H54 (cell line): ENCODE results near the gene WDR26.
A peak's percentile ranks its signal among the peaks of the same experiment; 100 is the strongest.
"Not testable (repeated sequence)": the region's sequence is repeated elsewhere in the genome, so short reads cannot be mapped to it uniquely, and the experiment has no call there.

Experiments used
- DNase-seq: peaks from one replicate; pipeline ENCODE4 v3.0.0; 2011; ENCODE audit warnings: low spot score, mixed read lengths; ENCODE audit not compliant: insufficient read length
- FAIRE-seq: peaks from 3 replicates; lab custom pipeline; 2011; peaks lifted over from hg19 to GRCh38; lab: Jason Lieb, UNC
- POLR2A ChIP-seq: IDR thresholded peaks from 2 replicates; pipeline ENCODE4 v1.6.1; 2011; ENCODE audit warnings: low read depth, mild to moderate bottlenecking, low read length

WDR26 gene

GRCh38 chr1:224434691-224435317 lies at the start of gene WDR26:
TSS of gene WDR26 (minus strand) at chr1:224434797.
- peak; percentile 85 for TF ChIP-seq POLR2A
- DNase-seq (peak; percentile 77), FAIRE-seq (no peak)

- not testable (repeated sequence) for FAIRE-seq, DNase-seq
Observed at GRCh38 chr1:224483206-224483605, 48.6 kb upstream of the WDR26 start.

GRCh38 chr1:224482619-224483018 lies 48.0 kb upstream of the WDR26 start:
- no peak for TF ChIP-seq POLR2A
- DNase-seq = no peak
- no peak for FAIRE-seq

- TF ChIP-seq POLR2A = no peak
- FAIRE-seq = no peak
- DNase-seq = no peak
Observed at GRCh38 chr1:224481601-224482000, 47.0 kb upstream of the WDR26 start.

- DNase-seq, FAIRE-seq: not testable (repeated sequence)
Observed at GRCh38 chr1:224480888-224481459, 46.4 kb upstream of the WDR26 start.

GRCh38 chr1:224480200-224480599 lies 45.6 kb upstream of the WDR26 start:
- DNase-seq, FAIRE-seq: not testable (repeated sequence)

GRCh38 chr1:224472806-224473205 lies 38.2 kb upstream of the WDR26 start:
- TF ChIP-seq POLR2A = no peak
- no peak for FAIRE-seq
- no peak for DNase-seq

GRCh38 chr1:224466154-224466553 lies 31.6 kb upstream of the WDR26 start:
- TF ChIP-seq POLR2A = no peak
- DNase-seq (no peak), FAIRE-seq (no peak)

GRCh38 chr1:224459966-224460365 lies 25.4 kb upstream of the WDR26 start:
- TF ChIP-seq POLR2A = no peak
- DNase-seq = no peak
- FAIRE-seq = no peak

GRCh38 chr1:224458996-224459395 lies 24.4 kb upstream of the WDR26 start:
- DNase-seq (no peak), FAIRE-seq (no peak)
- TF ChIP-seq POLR2A = no peak

- FAIRE-seq = no peak
- no peak for TF ChIP-seq POLR2A
- no peak for DNase-seq
Observed at GRCh38 chr1:224458296-224458695, 23.7 kb upstream of the WDR26 start.

- TF ChIP-seq POLR2A = no peak
- DNase-seq = no peak
- no peak for FAIRE-seq
Observed at GRCh38 chr1:224457782-224458144, 23.2 kb upstream of the WDR26 start.

GRCh38 chr1:224456637-224456953 lies 22.0 kb upstream of the WDR26 start:
- no peak for DNase-seq
- no peak for FAIRE-seq
- TF ChIP-seq POLR2A = no peak

- no peak for FAIRE-seq
- no peak for DNase-seq
- no peak for TF ChIP-seq POLR2A
Observed at GRCh38 chr1:224454402-224455055, 19.9 kb upstream of the WDR26 start.

GRCh38 chr1:224450561-224451350 lies 16.2 kb upstream of the WDR26 start:
- TF ChIP-seq POLR2A = no peak
- no peak for FAIRE-seq
- no peak for DNase-seq
